ENCODE results near the gene CEP76. TPM values are rescaled to one million over a fixed set of nuclear protein-coding genes. Genes with fewer than 3 reads are reported as not detected.
A peak's percentile ranks its signal among the peaks of the same experiment; 100 is the strongest.

CEP76 gene
- total RNA-seq, 6 donors from 2014 or later: 3.9 to 18.9 (median 5.4) TPM

- peak overlapping the region in 2 of 4 donors; percentile 99 to 100 for H3K27ac ChIP-seq
- ATAC-seq (ENCODE audit: low FRiP score in 2 of 2): no peak
- WGBS, 2 donors: 72 to 82% methylated on average over 3 of the region's 3 CpGs
- peaks cover 0 to 36% (median 2%) of the 10 kb centered on the region in 4 donors for H3K36me3 ChIP-seq
- H3K4me1 ChIP-seq: peaks cover 25 to 41% (median 28%) of the 10 kb centered on the region in 4 donors
- H3K27me3 ChIP-seq: no peaks in the 10 kb centered on the region
- H3K9me3 ChIP-seq: no peaks in the 10 kb centered on the region
- TF ChIP-seq POLR2A (IDR thresholded peaks at IDR 0.05) (no peak), POLR2AphosphoS5 (IDR thresholded peaks at IDR 0.05) (no peak), EP300 (IDR thresholded peaks at IDR 0.05) (no peak), CTCF (IDR thresholded peaks at IDR 0.05) (no peak)
- DNase-seq: no peak
- H3K4me3 ChIP-seq: peak overlapping the region in 1 of 4 donors; percentile 85
Observed at GRCh38 chr18:12701161-12701560, 1.4 kb downstream of the CEP76 start.

GRCh38 chr18:12699747-12700146, 2.8 kb downstream of the CEP76 start:
- Histone ChIP-seq H3K36me3 (peaks cover 0 to 32% (median 2%) of the 10 kb centered on the region in 4 donors), H3K27ac (no peak overlapping the region), H3K4me1 (peaks cover 21 to 30% (median 26%) of the 10 kb centered on the region in 4 donors), H3K27me3 (no peaks in the 10 kb centered on the region), H3K4me3 (no peak overlapping the region), H3K9me3 (no peaks in the 10 kb centered on the region)
- WGBS, 2 donors: 66 to 70% methylated on average over 2 of the region's 2 CpGs
- no peak for TF ChIP-seq POLR2AphosphoS5 (IDR thresholded peaks at IDR 0.05)
- TF ChIP-seq POLR2A (IDR thresholded peaks at IDR 0.05): no peak
- TF ChIP-seq EP300 (IDR thresholded peaks at IDR 0.05): no peak
- TF ChIP-seq CTCF (IDR thresholded peaks at IDR 0.05): no peak
- ATAC-seq (ENCODE audit: low FRiP score in 2 of 2) (no peak), DNase-seq (no peak)

DNA sequence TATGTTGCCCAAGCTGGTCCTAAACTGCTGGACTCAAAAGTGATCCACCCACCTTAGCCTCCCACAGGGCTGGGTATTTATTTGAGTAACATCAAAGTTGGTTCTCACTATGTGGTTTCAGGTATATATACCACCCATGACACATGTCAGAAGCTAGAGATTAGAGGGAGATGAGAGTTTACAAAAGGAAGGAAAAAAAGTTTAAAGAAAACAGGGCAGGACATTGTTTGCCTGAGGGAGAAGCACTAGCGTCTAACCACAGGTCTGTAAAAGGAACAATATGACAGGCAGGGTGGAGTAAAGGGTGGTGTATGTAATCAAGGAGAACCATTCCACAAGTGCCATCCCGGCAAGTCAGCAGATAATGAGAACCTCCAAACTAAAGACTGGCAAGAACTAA, 8.5 kb downstream of the CEP76 start:
- Histone ChIP-seq H3K9me3 (no peaks in the 10 kb centered on the region), H3K4me3 (no peak overlapping the region), H3K27ac (no peak overlapping the region), H3K4me1 (no peaks in the 10 kb centered on the region), H3K36me3 (peaks cover 0 to 19% (median 1%) of the 10 kb centered on the region in 4 donors), H3K27me3 (no peaks in the 10 kb centered on the region)
- ATAC-seq (ENCODE audit: low FRiP score in 2 of 2) (no peak), DNase-seq (no peak)
- TF ChIP-seq CTCF (IDR thresholded peaks at IDR 0.05) (no peak), POLR2A (IDR thresholded peaks at IDR 0.05) (no peak), POLR2AphosphoS5 (IDR thresholded peaks at IDR 0.05) (no peak), EP300 (IDR thresholded peaks at IDR 0.05) (no peak)
- WGBS, 2 donors: 25 to 73% methylated on average over 2 of the region's 2 CpGs

GRCh38 chr18:12692206-12692605, 10.3 kb downstream of the CEP76 start:
- Histone ChIP-seq H3K4me3 (no peak overlapping the region), H3K4me1 (no peaks in the 10 kb centered on the region), H3K9me3 (no peaks in the 10 kb centered on the region), H3K27ac (no peak overlapping the region), H3K36me3 (peaks cover 0 to 8% (median 0%) of the 10 kb centered on the region in 4 donors), H3K27me3 (no peaks in the 10 kb centered on the region)
- WGBS, 2 donors: 85 to 96% methylated on average over 9 of the region's 9 CpGs
- no peak for DNase-seq
- no peak for ATAC-seq (ENCODE audit: low FRiP score in 2 of 2)
- TF ChIP-seq POLR2AphosphoS5 (IDR thresholded peaks at IDR 0.05): no peak
- TF ChIP-seq POLR2A (IDR thresholded peaks at IDR 0.05): no peak
- TF ChIP-seq CTCF (IDR thresholded peaks at IDR 0.05): no peak
- no peak for TF ChIP-seq EP300 (IDR thresholded peaks at IDR 0.05)

GRCh38 chr18:12689256-12689850, 13.2 kb downstream of the CEP76 start:
- no peaks in the 10 kb centered on the region for H3K4me1 ChIP-seq
- H3K9me3 ChIP-seq: no peaks in the 10 kb centered on the region
- 62 to 68% methylated on average over 4 of the region's 4 CpGs for WGBS, 2 donors
- no peak for TF ChIP-seq POLR2AphosphoS5 (IDR thresholded peaks at IDR 0.05)
- TF ChIP-seq POLR2A (IDR thresholded peaks at IDR 0.05): no peak
- no peak for TF ChIP-seq CTCF (IDR thresholded peaks at IDR 0.05)
- no peak for TF ChIP-seq EP300 (IDR thresholded peaks at IDR 0.05)
- H3K27ac ChIP-seq: no peak overlapping the region
- no peaks in the 10 kb centered on the region for H3K27me3 ChIP-seq
- DNase-seq (no peak), ATAC-seq (ENCODE audit: low FRiP score in 2 of 2) (no peak)
- H3K4me3 ChIP-seq: no peak overlapping the region
- peaks cover 0 to 23% (median 8%) of the 10 kb centered on the region in 4 donors for H3K36me3 ChIP-seq
